Measurements from ENCODE around the gene NTRK2.

NTRK2 gene

GRCh38 chr9:84671586-84672521 lies 2.3 kb downstream of the NTRK2 start:
- no peak overlapping the region for H3K4me3 ChIP-seq (ENCODE audit: low read length)
- no peaks in the 10 kb centered on the region for H3K79me2 ChIP-seq (ENCODE audit: control insufficient read depth, low read length)
- no peak overlapping the region for H3K4me2 ChIP-seq (ENCODE audit: low read length)
- no peaks in the 10 kb centered on the region; the same call in 1 of the 2 replicates for H3K9me3 ChIP-seq (ENCODE audit: control insufficient read depth, insufficient read depth, low read length)
- H3K36me3 ChIP-seq (ENCODE audit: control insufficient read depth, low read length), result no peaks in the 10 kb centered on the region
- TF ChIP-seq EZH2phosphoT487 (IDR thresholded peaks at IDR 0.05; ENCODE audit: borderline replicate concordance, low read length) (no peak), CTCF (IDR thresholded peaks at IDR 0.05; ENCODE audit: low read depth, low read length, poor library complexity, severe bottlenecking) (no peak)
- no peaks in the 10 kb centered on the region for H3K4me1 ChIP-seq (ENCODE audit: control insufficient read depth, low read length)
- H3F3A ChIP-seq (ENCODE audit: control insufficient read depth, insufficient read depth), result no peaks in the 10 kb centered on the region
- H3K9me2 ChIP-seq (replicated peaks; ENCODE audit: control insufficient read depth, low read length), result no peaks in the 10 kb centered on the region
- no peaks in the 10 kb centered on the region for H4K20me1 ChIP-seq (ENCODE audit: control insufficient read depth, insufficient read depth, low read depth, low read length)
- 0 out of 2 replicates have a peak, but pooled peaks cover 3% of the 10 kb centered on the region for H3K27me3 ChIP-seq (ENCODE audit: control insufficient read depth, low read length)
- H3K27ac ChIP-seq (ENCODE audit: low read depth, low read length), result no peak overlapping the region

- Histone ChIP-seq H3K4me1 (ENCODE audit: control insufficient read depth, low read length) (no peaks in the 10 kb centered on the region), H3K4me3 (ENCODE audit: low read length) (no peak overlapping the region), H3K27me3 (ENCODE audit: control insufficient read depth, low read length) (0 out of 2 replicates have a peak, but pooled peaks cover 3% of the 10 kb centered on the region), H3K4me2 (ENCODE audit: low read length) (no peak overlapping the region), H3K9me3 (ENCODE audit: control insufficient read depth, insufficient read depth, low read length) (no peaks in the 10 kb centered on the region; the same call in 1 of the 2 replicates), H3K27ac (ENCODE audit: low read depth, low read length) (no peak overlapping the region), H3K79me2 (ENCODE audit: control insufficient read depth, low read length) (no peaks in the 10 kb centered on the region), H3K36me3 (ENCODE audit: control insufficient read depth, low read length) (no peaks in the 10 kb centered on the region), H4K20me1 (ENCODE audit: control insufficient read depth, insufficient read depth, low read depth, low read length) (no peaks in the 10 kb centered on the region), H3F3A (ENCODE audit: control insufficient read depth, insufficient read depth) (no peaks in the 10 kb centered on the region), H3K9me2 (replicated peaks; ENCODE audit: control insufficient read depth, low read length) (no peaks in the 10 kb centered on the region)
- no peak for TF ChIP-seq CTCF (IDR thresholded peaks at IDR 0.05; ENCODE audit: low read depth, low read length, poor library complexity, severe bottlenecking)
- no peak for TF ChIP-seq EZH2phosphoT487 (IDR thresholded peaks at IDR 0.05; ENCODE audit: borderline replicate concordance, low read length)
Observed at GRCh38 chr9:84673806-84674205, 4.3 kb downstream of the NTRK2 start.

GRCh38 chr9:84677080-84677479 lies 7.6 kb downstream of the NTRK2 start:
- no peaks in the 10 kb centered on the region for H3K9me3 ChIP-seq (ENCODE audit: control insufficient read depth, insufficient read depth, low read length)
- no peaks in the 10 kb centered on the region for H3F3A ChIP-seq (ENCODE audit: control insufficient read depth, insufficient read depth)
- H3K27me3 ChIP-seq (ENCODE audit: control insufficient read depth, low read length), result no peaks in the 10 kb centered on the region

More at GRCh38 chr9:84677080-84677479, 7.6 kb downstream of the NTRK2 start:
- Histone ChIP-seq H3K4me1 (ENCODE audit: control insufficient read depth, low read length) (no peaks in the 10 kb centered on the region), H3K36me3 (ENCODE audit: control insufficient read depth, low read length) (no peaks in the 10 kb centered on the region), H3K9me2 (replicated peaks; ENCODE audit: control insufficient read depth, low read length) (no peaks in the 10 kb centered on the region), H3K4me3 (ENCODE audit: low read length) (no peak overlapping the region), H3K79me2 (ENCODE audit: control insufficient read depth, low read length) (no peaks in the 10 kb centered on the region), H4K20me1 (ENCODE audit: control insufficient read depth, insufficient read depth, low read depth, low read length) (no peaks in the 10 kb centered on the region), H3K4me2 (ENCODE audit: low read length) (no peak overlapping the region), H3K27ac (ENCODE audit: low read depth, low read length) (no peak overlapping the region)
- TF ChIP-seq EZH2phosphoT487 (IDR thresholded peaks at IDR 0.05; ENCODE audit: borderline replicate concordance, low read length) (no peak), CTCF (IDR thresholded peaks at IDR 0.05; ENCODE audit: low read depth, low read length, poor library complexity, severe bottlenecking) (no peak)
